GM20431 (cell line): Measurements from ENCODE around the gene LIN28A.
"Not testable (repeated sequence)": the region's sequence is repeated elsewhere in the genome, so short reads cannot be mapped to it uniquely, and the experiment has no call there.

Source experiments
- in situ Hi-C: fragments of 300-500 bp; cut with MseI, MboI; formaldehyde crosslinking; loops from one replicate; pipeline ENCODE4 v1.15.0; 2020; ENCODE audit warnings: low sequenced_read_pairs; ENCODE audit not compliant: unreplicated experiment

LIN28A gene

DNA sequence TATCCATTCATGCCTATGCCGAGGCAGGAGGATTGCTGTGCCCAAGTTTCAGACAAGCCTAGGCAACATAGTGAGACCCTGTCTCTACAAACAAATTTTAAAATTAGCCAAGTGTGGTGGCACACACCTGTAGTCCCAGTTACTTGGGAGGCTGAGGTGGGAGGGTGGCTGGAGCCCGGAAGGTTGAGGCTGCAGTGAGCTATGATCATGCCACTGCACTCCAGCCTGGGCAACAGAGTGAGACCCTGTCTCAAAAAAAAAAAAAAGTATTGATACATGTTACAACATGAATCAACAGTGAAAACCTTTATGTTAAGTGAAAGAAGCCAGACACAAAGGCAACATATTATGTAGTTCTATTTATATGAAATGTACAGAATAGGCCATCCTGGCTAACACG, 25.6 kb upstream of the LIN28A start:
- in situ Hi-C loops, result not testable (repeated sequence)

DNA sequence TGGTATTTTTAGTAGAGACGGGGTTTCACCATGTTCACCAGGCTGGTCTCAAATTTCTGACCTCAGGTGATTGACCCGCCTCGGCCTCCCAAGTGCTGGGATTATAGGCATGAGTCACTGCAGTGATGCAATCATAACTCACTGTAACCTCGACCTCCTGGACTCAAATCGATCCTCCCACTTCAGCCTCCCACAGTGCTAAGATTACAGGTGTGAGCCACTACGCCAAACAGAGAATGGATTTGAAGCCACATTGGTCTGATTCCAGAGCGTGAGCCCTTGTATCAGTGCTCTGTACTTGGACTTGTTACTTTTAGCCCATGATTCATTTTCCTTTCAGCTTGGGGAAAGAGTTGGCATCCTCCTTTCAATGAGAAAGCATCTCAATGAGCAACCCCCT, 23.2 kb upstream of the LIN28A start:
- in situ Hi-C loops, result no loop called here

DNA sequence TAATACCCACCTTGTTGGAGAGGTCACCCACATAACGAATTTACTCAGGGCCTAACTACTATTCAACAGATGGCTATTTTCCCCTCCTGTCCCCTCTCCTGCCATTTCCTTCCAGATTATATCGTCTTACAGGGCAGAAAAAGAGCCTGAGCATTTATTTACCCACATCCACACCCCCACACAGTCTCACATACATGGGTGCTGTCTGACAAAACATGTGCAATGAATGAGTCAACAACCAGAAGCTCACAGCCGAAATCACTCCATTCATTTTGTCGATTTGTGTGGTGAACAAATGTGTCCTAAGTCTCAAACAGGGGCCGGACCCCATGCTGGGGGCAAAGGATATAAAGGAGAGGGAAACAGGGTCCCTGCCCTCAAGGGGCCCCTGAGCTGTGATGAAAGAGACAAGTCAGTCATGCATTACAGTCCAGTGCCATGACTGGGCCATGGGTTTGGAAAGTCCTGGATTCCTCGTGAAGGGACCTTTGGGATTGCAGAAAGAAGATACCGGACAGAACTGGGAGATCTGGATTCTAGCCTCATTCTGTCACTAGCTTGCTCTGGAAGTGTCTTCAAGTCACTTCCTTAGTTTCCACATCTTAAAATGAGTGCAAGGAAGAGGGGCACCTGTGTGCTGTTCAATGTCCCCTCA, 21.7 kb upstream of the LIN28A start:
- in situ Hi-C loops, result no loop called here

DNA sequence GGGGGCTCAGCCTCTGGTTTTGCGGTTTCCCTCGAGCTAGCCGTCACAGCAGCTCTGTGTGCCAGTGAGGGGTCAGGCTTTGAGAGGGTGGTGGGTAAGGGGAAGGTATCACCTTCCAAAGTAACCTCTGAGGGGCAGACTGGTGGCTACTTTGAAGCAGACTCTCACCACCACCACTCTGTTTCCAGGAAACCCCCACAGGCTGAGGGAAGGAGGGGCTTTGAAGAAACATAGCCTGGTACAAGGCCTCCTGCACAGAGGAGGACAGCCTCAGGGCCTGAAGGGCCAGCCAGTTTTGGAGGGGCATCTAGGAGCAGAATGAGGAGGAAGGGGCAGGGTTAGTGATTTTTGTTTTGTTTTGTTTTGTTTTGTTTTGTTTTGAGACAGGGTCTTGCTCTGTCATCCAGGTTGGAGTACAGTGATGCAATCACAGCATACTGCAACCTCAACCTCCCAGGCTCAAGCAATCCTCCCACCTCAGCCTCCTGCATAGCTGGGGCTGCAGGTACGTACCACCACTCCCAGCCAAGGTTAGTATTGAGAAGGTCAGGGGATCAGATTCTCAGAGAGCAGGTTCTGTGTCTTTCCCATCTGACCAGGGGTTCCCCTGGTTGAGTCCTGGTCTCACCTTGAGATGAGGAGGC, 20.9 kb upstream of the LIN28A start:
- in situ Hi-C loops, result no loop called here

DNA sequence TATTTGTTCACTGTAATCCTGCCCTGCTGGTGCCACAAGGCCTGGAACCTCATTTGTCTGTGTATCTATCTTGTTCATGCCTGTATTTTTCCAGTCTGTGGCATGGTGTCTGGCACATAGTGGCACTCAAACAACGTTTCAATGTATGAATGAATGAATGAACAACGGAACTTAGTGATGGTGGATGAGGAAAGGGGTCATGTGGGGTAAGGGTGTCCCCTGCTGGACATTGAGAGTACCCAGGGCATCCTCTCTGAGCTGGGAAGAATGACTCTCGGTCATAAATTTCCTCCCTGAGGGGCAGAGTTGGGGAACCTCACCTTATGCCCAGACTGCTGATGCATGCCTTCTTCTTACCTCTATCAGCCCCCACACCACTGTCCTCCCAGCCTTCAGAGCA, 19.2 kb upstream of the LIN28A start:
- in situ Hi-C loops, result no loop called here

DNA sequence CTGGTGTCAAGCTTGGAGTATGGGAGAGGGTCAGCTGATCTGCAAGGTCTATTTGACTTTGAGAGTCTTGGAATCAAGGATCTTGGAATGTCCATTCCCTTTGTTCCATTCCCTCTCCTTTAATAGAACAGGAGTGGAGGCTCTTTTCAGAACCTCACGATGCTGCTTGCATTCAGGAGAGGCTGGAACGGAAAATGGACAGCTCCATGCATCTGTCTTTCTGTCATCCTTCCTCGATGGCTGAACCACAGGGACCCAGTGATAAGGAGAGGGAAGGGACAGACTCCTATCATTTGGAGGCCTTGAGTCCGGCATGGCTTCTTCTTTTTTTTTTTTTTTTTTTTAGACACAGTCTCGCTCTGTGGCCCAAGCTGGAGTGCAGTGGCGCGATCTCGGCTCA, 14.9 kb upstream of the LIN28A start:
- in situ Hi-C loops, result no loop called here

DNA sequence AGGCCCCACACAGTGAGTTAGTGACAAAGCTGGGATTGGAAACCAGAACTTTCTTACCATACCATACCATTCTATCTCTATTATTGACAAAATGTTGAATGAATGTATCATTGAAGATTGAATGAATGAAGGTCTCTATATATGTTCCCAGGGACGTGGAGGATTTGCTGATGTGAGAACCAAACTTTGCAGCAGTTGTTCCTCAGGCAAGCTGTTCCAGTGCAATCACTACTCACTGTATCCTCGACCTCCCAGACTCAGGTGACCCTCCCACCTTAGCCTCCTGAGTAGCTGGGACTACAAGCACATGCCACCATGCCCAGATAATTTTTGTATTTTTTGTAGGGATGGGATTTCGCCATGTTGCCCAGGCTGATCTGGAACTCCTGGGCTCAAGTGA, 11.6 kb upstream of the LIN28A start:
- in situ Hi-C loops, result no loop called here

DNA sequence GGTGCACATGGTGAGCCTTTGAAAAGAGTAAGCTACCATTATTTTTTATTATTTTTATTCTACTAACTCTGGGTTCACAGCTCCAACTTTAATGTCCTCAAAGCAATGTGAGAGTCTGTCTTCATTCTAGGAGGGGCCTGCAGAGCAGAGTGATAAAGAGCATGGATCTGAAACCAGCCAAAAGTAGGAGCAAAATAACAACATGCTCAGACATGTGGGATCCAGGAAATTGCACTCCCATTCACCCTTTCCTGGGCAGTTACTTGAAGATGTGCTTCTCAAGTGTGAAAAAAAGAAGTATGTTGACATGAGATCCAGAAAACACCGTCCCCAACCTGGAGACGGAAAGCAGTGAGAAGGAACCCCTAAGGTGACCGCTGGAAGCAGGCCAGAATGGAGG, 8.7 kb upstream of the LIN28A start:
- in situ Hi-C loops, result no loop called here

DNA sequence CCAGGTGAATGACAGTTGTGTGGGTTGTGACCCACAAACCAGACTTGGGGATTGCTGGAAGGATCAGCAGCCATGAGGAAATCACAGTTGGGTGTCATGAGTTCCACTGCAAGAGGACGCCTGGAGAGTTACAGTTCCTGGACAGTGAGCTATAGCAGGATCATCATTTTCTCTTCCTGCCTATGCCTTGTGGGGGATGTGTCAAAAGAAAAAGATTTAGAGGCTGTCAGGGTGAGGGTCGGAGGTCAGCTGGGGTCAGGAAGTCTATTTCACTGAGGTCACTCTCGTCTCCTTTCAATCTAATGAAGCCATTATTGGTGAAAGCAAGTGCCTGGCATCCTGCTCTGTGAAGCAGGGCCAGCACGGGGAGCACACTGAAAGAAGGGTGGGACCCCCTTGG, 7.0 kb upstream of the LIN28A start:
- in situ Hi-C loops, result no loop called here

DNA sequence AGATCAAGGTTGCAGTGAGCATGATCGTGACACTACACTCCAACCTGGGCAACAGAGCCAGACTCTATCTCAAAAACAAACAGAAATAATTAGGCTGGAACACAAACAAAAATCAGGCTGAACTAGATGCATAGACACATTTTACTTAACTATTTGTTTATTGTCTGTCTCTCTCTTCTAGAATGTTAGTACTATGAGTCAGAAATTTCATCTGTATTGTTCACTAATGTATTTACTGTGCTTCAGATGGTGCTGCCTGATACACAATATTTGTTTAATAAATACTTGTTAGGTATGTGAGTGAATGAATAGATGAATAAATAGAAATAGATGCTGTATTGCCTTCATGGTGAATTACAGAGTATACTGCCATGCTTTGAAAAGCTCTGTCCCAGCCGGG, 6.0 kb upstream of the LIN28A start:
- in situ Hi-C loops, result no loop called here

DNA sequence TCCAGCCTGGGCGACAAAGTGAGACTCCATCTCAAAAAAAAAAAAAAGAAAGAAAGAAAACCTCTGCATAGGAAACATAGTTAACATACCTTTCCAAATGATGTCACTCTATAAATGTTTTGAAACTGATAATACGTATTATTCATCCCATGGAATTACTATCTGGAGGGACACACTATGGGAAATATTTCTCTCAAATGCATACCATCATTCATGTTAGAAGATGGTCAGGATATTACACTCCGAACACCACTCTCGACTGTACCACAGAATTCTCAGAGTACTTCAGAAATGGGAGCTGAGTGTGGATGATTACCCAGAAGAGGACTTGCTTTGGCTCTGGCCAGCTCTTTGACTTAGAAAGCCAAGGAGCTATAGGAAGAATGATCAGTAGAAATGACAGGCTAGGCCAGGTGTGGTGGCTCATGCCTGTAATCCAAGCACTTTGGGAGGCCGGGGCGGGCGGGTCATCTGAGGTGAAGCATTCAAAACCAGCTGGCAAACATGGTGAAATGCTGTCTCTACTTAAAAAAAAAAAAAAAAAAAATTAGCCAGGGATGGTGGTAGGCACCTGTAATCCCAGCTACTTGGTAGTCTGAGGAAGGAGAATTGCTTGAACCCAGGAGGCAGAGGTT, 5.2 kb upstream of the LIN28A start:
- in situ Hi-C loops, result no loop called here

DNA sequence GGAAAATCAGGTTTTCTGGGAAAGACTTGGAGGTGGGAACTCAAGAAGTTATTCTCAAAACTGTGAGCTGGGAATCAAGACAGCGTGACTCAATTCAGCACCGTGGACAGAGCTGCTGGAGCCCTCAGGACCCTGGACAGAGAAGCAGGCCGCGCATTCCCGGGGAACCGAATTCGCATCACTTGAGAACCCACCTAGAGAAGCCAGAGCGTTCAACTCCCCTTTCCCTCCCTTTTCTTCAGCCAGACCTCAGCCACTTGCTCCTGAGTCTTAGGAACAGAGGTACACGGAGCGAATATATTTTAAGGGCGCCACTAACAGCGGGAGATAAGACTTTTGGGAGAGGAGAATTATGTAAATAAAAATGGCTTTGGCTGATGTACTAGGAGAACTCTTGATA, 2.0 kb upstream of the LIN28A start:
- in situ Hi-C loops, result no loop called here

DNA sequence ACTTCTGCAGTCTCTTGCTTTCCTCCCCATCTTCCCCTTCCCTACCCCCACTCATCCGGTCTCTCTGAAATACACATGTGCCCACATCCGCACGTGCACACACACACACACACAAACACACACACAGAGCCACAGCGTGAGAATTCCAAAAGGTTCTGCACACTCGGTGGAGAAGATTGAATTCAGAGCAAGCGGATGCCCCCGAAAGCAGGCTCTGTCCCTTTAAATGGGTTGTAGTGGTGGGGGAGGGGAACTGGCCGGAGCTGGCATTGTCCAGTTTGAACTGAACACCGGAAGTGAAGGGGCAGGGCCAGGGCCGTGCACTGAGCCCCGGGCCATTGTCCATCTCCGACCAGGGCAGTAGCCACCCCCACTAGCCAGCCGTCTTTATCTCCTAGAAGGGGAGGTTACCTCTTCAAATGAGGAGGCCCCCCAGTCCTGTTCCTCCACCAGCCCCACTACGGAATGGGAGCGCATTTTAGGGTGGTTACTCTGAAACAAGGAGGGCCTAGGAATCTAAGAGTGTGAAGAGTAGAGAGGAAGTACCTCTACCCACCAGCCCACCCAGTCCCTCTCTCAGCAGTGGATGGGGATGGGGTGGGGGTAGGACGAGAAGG, 1.3 kb upstream of the LIN28A start:
- in situ Hi-C loops, result no loop called here

DNA sequence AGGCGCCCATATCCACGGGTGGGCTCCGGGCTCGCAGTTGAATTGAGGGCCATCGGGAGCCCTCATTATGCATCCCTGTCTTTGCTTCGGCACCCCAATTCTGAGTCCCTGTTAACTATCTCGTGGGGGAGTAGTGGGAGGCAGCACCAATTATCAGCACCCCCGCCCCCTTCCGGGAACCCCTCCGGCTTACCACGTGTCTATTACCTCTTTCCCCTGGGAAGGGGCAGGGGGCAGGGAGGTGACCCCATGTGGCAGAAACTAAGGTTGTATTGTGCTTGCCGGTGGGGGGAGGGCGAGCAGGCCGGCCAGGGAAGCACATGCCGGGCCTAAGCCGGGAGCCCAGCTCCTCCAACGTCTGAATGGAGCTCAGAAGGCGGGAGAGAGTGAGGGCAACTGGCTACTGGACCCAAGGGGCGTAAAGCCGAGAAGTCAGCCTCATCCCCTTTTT, 1.0 kb downstream of the LIN28A start:
- in situ Hi-C loops, result no loop called here

DNA sequence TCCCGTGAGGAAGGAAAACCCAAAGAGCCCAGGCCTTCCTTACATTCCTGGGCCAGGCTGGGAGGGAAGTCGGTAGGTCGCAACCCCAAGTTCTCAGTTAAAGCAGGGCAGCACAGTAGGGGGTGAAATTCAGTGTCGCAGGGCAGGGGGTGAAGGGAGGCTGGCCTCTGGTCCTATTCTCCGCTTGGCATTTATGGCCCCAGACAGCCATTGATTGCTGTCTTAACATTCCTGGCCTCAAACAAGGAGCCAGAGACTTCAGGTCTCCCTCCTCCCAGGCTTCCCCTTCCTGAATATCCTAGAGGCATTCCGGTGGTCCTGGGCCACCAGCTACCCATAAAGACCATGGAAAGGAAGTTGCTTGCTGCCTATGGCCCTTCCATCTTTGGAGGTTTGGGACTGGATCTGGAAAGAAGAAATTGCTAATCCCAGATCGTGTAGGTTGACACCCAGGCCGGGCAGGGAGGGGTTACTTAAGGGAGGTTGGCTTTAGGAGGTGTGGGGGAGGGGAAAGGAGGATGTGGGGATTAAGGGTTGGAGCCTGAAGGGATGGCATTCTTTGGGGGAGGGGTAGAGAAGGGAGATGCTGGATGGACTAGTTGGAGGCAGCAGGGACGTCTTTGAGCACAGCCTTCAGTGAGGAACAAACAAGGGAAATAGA, 1.7 kb downstream of the LIN28A start:
- in situ Hi-C loops, result no loop called here

DNA sequence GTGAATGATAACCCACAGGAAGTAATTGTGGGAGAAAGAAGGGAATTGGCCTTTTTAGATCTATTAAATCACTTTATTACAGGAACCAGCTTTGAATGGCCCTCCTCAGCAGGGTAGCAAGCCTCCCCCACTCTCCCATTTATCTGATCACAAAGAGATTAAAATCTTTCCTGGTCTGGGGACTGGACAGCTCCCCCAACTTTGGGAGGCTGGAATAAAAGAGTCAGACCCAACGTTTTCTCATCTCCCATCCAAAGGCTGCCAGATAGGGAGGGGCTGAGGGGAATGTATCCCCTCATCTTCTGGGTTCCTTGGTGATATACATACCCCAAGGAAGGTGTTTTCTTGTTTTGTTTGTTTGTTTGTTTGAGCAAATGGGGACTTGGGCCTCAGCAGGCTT, 2.4 kb downstream of the LIN28A start:
- in situ Hi-C loops, result no loop called here

DNA sequence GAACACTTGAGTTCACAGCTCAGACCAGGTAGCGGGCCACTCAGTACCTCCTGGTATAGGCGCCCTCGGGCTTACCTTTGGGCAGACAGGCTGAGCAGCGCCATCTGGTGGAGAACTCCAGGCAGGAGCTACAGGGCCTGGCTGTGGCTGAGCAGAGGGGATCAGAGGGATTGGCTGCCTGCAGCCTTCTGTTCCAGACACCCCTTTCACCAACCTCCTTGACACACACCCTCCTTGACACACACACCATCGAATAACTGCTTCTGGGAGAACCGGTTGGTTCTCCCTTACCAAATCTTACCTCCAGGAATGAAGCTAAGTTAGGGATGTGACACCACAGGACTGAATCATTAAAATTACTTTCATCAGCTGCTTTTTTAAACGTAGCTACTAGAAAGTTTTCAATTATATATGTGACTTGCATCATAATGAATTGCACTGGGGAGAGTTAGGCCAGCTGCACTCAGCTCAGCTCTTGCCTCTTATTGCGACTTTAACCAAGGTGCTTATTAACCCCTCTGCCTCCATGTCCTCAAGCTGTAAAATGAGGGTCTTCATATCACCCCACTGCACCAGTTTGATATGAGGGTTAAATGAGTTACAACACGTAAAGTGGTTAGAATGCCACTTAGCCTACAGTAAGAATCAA, 6.6 kb downstream of the LIN28A start:
- in situ Hi-C loops, result no loop called here

DNA sequence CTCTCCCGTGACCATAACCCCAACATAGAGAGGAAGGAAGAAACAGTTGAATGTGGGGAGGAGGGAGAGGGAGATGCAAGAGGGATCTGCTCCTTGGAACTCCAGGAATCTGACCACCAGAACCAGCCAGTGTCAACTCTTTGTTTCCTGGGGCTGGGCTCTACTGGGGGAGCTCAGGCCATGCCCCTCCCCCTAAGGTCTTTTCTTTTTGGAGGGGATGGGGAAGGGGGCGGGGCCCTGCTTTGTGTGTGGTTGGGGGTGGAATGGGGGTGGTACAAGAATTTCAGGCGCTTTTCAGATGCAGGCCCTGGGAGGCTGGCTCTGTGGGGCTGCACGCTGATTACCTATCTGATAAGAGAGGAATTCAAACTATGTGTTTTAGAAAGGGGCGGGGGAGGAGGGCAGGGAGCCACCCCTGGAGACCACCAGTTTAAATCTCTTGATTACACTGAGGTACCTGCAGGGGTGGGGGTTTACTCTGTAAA, 8.3 kb downstream of the LIN28A start:
- in situ Hi-C loops, result no loop called here

DNA sequence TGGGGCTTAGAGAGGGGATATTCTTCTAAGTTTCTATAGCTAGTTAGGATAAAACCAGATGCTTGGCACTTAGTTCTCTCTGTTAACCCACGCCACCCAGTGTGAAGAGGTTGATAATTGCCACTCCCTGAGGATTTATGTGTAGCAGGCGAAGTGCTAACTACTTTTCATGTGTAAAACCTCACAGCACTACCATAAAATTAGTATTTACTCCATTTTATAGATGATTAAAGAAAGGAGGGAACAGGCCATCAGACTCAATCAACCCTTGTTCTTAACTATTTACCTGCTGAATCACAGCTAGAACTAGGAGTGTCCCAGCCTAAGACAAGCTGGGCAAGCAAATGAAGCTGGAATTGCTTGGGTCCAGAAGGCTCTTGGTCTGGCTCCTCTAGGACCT, 8.9 kb downstream of the LIN28A start:
- in situ Hi-C loops, result no loop called here

DNA sequence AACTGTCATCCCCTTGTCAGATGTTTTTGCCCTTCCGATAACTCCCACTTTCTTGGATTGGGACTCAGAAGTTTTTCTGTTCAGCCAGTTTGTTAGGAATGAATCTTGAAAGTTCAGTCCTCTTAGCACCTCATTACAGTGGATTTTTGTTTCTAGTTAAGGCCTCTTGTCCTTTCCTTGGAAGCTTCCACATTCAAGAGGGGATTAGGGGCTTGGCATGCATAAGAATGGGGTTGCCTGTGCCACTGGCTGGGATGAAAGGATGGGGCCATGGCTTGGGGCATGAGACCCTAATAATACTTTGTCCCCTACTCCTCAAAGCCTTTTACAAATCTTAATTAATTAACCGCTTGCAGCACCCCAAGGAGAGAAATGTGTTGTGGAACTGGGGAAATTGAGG, 19.1 kb downstream of the LIN28A start:
- in situ Hi-C loops, result no loop called here
